ENCODE data around the gene FUCA2.

DNA sequence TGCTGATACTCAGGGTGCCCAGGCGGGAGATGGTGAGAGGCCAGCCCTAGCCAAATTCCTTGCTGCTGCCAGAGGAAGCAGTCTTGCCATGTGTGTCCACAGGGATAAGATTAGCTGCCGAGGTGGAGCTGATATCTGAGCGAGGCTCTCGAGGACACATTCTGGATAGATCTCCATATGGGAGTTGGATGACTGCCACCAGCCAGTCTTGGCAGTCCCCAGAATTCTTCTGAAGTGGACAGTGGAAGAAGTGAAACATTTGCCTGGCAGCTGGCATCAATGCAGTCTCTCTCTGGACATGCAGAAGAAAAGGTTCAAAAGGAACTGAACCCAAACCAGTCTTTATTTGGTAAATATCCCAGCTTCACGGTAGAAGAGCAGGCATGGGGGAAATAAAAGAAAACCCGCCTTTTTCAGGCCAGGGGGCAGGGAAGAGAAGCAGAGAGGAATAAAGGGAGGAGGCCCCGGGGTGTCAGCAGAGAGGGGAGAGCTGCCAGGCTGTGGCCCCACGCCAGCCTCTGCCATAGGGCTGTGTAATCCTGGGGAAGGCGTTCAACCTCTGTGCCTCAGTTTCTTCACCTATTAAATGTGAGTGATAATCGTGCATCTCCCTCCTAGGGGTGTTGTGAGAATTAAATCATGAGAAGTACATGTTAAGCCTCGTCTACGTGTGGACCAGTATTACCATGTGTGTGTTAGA lies 3.7 kb upstream of the FUCA2 start:
- no peak for TF ChIP-seq YY1 (IDR thresholded peaks at IDR 0.05; ENCODE audit: insufficient read depth, insufficient read length)
- no peak for TF ChIP-seq ZNF274 (IDR thresholded peaks at IDR 0.05; ENCODE audit: low read depth, low read length)

All from NT2/D1 (cell line).